BJ (cell line): ENCODE results near the gene DNAH10. TPM values are rescaled to one million over a fixed set of nuclear protein-coding genes. Genes with fewer than 3 reads are reported as not detected.

Experiments used
- CTCF ChIA-PET: fragments of 350-600 bp; formaldehyde crosslinking; extraction: SDS; loops from one replicate; lab custom pipeline; 2021; ENCODE audit warnings: antibody characterized with exemption, inconsistent platforms; lab: Yijun Ruan, JAX
- POLR2A ChIA-PET: fragments of 300-600 bp; sonication (Branson Sonifier 250); formaldehyde crosslinking; extraction: SDS; loops from one replicate; lab custom pipeline; 2021; ENCODE audit warnings: antibody characterized with exemption; lab: Charles Lee
- DNase-seq: peaks from one replicate; pipeline ENCODE4 v3.0.0-alpha.2; 2011; ENCODE audit warnings: low read depth
- H3K27me3 ChIP-seq: 2 replicates; pipeline ENCODE4 v1.6.0; 2011; ENCODE audit warnings: low read length; ENCODE audit not compliant: control insufficient read depth, insufficient read depth
- H3K36me3 ChIP-seq: 2 replicates; pipeline ENCODE4 v1.5.1; 2011; ENCODE audit warnings: low read length; ENCODE audit not compliant: control insufficient read depth, insufficient read depth
- H3K4me3 ChIP-seq: 2 replicates; pipeline ENCODE4 v1.5.1; 2011; ENCODE audit warnings: low read depth, mild to moderate bottlenecking, control low read depth, low read length
- polyA plus RNA-seq: library from polyadenylated mRNA; depleted of rRNA; stranded (reverse); fragments of >200 nt; gene quantifications from 2 replicates; pipeline ENCODE4 v1.2.3, GENCODE V29; 2011
- TF ChIP-seq, protein P1 (sequence below): IDR thresholded peaks from 2 replicates; pipeline ENCODE4 v1.5.1; 2011; ENCODE audit warnings: low read depth, mild to moderate bottlenecking, control low read depth, inconsistent platforms, low read length, moderate library complexity; ENCODE audit not compliant: insufficient read depth

Gene DNAH10
- polyA plus RNA-seq, 1 experiment: 0.61 TPM

DNA sequence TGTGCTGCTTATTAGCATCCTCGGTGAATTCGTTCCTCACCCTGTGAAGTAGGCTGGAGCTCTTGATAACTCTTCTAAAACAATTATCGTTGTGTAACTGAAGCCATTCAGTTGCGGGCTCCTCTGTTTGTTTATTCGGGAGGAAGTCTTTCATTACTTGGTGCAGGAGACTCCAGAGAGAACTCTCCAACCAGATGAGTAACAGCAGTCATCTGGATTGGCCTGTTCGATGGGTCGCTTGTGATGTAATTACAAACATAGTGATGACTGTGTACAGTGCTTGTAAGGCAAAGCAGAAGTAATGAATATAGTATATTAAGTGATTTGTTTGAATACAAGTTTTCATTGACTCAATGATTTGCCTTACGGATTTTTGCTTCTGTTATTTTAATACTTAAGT is 39.1 kb upstream of the DNAH10 start:
- TF ChIP-seq, protein P1, sequence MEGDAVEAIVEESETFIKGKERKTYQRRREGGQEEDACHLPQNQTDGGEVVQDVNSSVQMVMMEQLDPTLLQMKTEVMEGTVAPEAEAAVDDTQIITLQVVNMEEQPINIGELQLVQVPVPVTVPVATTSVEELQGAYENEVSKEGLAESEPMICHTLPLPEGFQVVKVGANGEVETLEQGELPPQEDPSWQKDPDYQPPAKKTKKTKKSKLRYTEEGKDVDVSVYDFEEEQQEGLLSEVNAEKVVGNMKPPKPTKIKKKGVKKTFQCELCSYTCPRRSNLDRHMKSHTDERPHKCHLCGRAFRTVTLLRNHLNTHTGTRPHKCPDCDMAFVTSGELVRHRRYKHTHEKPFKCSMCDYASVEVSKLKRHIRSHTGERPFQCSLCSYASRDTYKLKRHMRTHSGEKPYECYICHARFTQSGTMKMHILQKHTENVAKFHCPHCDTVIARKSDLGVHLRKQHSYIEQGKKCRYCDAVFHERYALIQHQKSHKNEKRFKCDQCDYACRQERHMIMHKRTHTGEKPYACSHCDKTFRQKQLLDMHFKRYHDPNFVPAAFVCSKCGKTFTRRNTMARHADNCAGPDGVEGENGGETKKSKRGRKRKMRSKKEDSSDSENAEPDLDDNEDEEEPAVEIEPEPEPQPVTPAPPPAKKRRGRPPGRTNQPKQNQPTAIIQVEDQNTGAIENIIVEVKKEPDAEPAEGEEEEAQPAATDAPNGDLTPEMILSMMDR: no peak
- ChIA-PET CTCF (interaction anchor here (1.1 to 1.2 kb wide), 2 partner anchors 24 to 1049 kb away, joined by 3 read pairs; no protein-coding TSS in a partner anchor), POLR2A (no interaction called here)
- no peaks in the 10 kb centered on the region for H3K27me3 ChIP-seq
- DNase-seq: no peak
- H3K4me3 ChIP-seq: no peak overlapping the region
- peaks cover 10% of the 10 kb centered on the region; the same call in 1 of the 2 replicates for H3K36me3 ChIP-seq

DNA sequence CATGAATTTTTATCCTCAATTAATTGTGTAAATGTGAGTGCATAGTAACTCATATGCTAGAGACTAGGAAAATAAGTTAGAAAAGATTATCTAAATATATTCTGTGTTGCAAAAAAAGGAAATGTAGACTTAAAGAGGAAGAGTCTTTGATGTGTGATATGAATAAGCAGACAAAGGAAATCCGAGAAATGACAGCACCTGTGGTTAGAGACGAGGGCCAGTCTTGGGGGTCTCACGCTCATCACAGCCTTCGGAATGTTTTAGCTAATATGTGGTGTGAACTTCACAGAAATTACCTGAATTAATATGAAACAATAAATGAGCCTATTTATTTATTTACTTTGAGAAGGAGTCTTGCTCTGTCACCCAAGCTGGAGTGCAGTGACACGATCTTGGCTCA is 38.3 kb upstream of the DNAH10 start:
- H3K27me3 ChIP-seq: no peaks in the 10 kb centered on the region
- ChIA-PET POLR2A (no interaction called here), CTCF (interaction anchor here (0.6 kb wide), 1 partner anchor 11 kb away, joined by 3 read pairs; no protein-coding TSS in a partner anchor)
- TF ChIP-seq, protein P1: no peak
- H3K4me3 ChIP-seq: no peak overlapping the region
- DNase-seq: no peak
- peaks cover 10% of the 10 kb centered on the region; the same call in 1 of the 2 replicates for H3K36me3 ChIP-seq

DNA sequence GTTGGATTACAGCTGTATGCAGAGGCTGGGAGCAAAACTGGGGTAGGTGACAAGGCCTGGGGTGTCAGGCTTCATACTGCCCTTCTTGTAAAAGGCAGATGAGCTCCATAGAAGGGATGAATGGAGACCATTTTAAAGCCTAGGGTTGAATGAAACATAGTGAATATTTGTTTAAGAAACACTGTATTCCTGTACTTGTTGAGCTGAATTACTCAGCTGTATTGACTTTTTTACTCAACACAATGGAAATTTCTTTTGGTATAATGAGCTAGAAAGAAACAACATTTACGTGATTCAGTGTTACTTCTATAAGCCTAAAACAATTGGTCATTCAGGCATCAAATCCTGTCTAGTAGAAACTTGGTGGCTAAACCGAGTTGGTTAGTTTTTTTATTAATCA is 35.9 kb upstream of the DNAH10 start:
- H3K36me3 ChIP-seq: peaks cover 8% of the 10 kb centered on the region; the same call in 1 of the 2 replicates
- no peak overlapping the region for H3K4me3 ChIP-seq
- POLR2A ChIA-PET: no interaction called here
- H3K27me3 ChIP-seq: no peaks in the 10 kb centered on the region
- CTCF ChIA-PET: interaction anchor here (0.6 kb wide), 1 partner anchor 985 kb away, joined by 3 read pairs; no protein-coding TSS in a partner anchor
- no peak for DNase-seq
- TF ChIP-seq, protein P1: no peak

DNA sequence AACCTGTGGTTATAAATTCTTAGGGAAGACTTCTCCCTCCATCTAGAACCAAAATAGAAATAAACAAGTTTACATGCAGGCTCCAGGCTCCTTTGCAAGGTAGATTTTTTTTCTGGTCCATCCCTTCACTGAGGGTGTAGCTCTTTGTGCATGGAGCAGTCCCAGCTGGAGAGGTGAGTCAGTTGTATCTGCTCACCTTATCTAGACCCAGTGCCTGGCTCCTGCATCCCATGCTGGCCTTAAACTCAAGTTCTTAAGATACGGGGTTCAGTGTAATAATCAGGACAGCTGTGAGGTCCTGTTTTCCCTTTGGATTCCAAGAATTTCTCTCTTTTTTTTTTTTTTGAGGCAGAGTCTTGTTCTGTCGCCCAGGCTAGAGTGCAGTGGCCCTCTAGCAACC is 35.1 kb upstream of the DNAH10 start:
- ChIA-PET CTCF (no interaction called here), POLR2A (no interaction called here)
- TF ChIP-seq, protein P1: no peak
- H3K27me3 ChIP-seq: no peaks in the 10 kb centered on the region
- no peak overlapping the region for H3K4me3 ChIP-seq
- peaks cover 6% of the 10 kb centered on the region; the same call in 1 of the 2 replicates for H3K36me3 ChIP-seq
- DNase-seq: no peak

DNA sequence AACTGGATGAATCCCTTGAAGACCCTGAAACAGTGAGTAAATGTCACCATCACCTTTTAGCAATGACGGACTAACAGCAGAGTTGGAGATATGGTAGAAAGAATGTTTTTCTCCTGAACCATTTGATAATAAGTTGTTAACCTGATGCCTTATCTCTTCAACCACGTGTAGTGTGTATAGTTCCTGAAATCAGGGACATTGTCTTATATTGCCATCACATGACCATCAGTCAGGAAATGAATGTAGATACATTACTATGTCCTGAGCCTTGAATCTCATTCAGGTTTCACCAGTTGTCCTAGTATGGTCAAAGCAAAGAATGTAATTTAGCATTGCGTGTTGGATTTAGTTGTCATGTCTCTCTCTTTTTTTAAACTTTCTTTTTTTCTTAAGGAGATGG is 34.2 kb upstream of the DNAH10 start:
- DNase-seq: no peak
- peaks cover 5% of the 10 kb centered on the region; the same call in 1 of the 2 replicates for H3K36me3 ChIP-seq
- CTCF ChIA-PET: no interaction called here
- no peaks in the 10 kb centered on the region for H3K27me3 ChIP-seq
- POLR2A ChIA-PET: no interaction called here
- TF ChIP-seq, protein P1: no peak
- no peak overlapping the region for H3K4me3 ChIP-seq
